ENCODE data around the gene VMAC.
"Not testable (repeated sequence)": the region's sequence is repeated elsewhere in the genome, so short reads cannot be mapped to it uniquely, and the experiment has no call there.

VMAC gene

GRCh38 chr19:5904352-5905113 lies at the start of gene VMAC:
VMAC (plus strand) TSS chr19:5904872; CDS start chr19:5904891, 19 bp downstream.
- DNase-seq (ENCODE audit: low read depth in 1 of 2, low spot score in 1 of 2): peak in 1 of 2 donors; percentile 100

- DNase-seq (ENCODE audit: low read depth in 1 of 2, low spot score in 1 of 2): not testable (repeated sequence)
These were observed 49.5 kb upstream of the VMAC start for GRCh38 chr19:5855151-5855550.

- DNase-seq (ENCODE audit: low read depth in 1 of 2, low spot score in 1 of 2): no peak
These were observed 47.2 kb upstream of the VMAC start for GRCh38 chr19:5857203-5858081.

GRCh38 chr19:5863030-5863665 lies 41.5 kb upstream of the VMAC start:
- no peak for DNase-seq (ENCODE audit: low read depth in 1 of 2, low spot score in 1 of 2)

- no peak for DNase-seq (ENCODE audit: low read depth in 1 of 2, low spot score in 1 of 2)
These were observed 40.5 kb upstream of the VMAC start for GRCh38 chr19:5864013-5864720.

- no peak for DNase-seq (ENCODE audit: low read depth in 1 of 2, low spot score in 1 of 2)
These were observed 39.8 kb upstream of the VMAC start for GRCh38 chr19:5864725-5865486.

GRCh38 chr19:5865772-5866171 lies 38.9 kb upstream of the VMAC start:
- DNase-seq (ENCODE audit: low read depth in 1 of 2, low spot score in 1 of 2): no peak

- DNase-seq (ENCODE audit: low read depth in 1 of 2, low spot score in 1 of 2): no peak
These were observed 37.2 kb upstream of the VMAC start for GRCh38 chr19:5867201-5868136.

- no peak for DNase-seq (ENCODE audit: low read depth in 1 of 2, low spot score in 1 of 2)
These were observed 33.7 kb upstream of the VMAC start for GRCh38 chr19:5870986-5871394.

GRCh38 chr19:5873617-5874199 lies 31.0 kb upstream of the VMAC start:
- no peak for DNase-seq (ENCODE audit: low read depth in 1 of 2, low spot score in 1 of 2)

GRCh38 chr19:5874496-5874895 lies 30.2 kb upstream of the VMAC start:
- DNase-seq (ENCODE audit: low read depth in 1 of 2, low spot score in 1 of 2): not testable (repeated sequence)

GRCh38 chr19:5877427-5877826 lies 27.2 kb upstream of the VMAC start:
- DNase-seq (ENCODE audit: low read depth in 1 of 2, low spot score in 1 of 2): no peak

- DNase-seq (ENCODE audit: low read depth in 1 of 2, low spot score in 1 of 2): no peak
These were observed 26.8 kb upstream of the VMAC start for GRCh38 chr19:5877882-5878281.

GRCh38 chr19:5880196-5880595 lies 24.5 kb upstream of the VMAC start:
- no peak for DNase-seq (ENCODE audit: low read depth in 1 of 2, low spot score in 1 of 2)

- no peak for DNase-seq (ENCODE audit: low read depth in 1 of 2, low spot score in 1 of 2)
These were observed 24.0 kb upstream of the VMAC start for GRCh38 chr19:5880604-5881078.

GRCh38 chr19:5881543-5882299 lies 23.0 kb upstream of the VMAC start:
- DNase-seq (ENCODE audit: low read depth in 1 of 2, low spot score in 1 of 2): no peak

GRCh38 chr19:5882421-5882968 lies 22.2 kb upstream of the VMAC start:
- DNase-seq (ENCODE audit: low read depth in 1 of 2, low spot score in 1 of 2): no peak

All from activated CD4-positive, alpha-beta T cell treated with anti-CD3 and anti-CD28 coated beads, Interleukin-2, amount 50 U/mL, for 24 hours (primary cell).